ENCODE measurements around the gene CEMP1.

GRCh38 chr16:2535625-2536013 lies 4.4 kb upstream of the CEMP1 start:
- no peak for TF ChIP-seq CTCF (conservative IDR thresholded peaks at IDR 0.05; ENCODE audit: low read length)
- no peak for TF ChIP-seq EZH2phosphoT487 (IDR thresholded peaks at IDR 0.05; ENCODE audit: borderline replicate concordance)

Data from Loucy (cell line).